Hypothalamus (tissue), 51 donors: Measurements from ENCODE around the gene THAP4.
"Not testable (repeated sequence)": the region's sequence is repeated elsewhere in the genome, so short reads cannot be mapped to it uniquely, and the experiment has no call there.

Source experiments
- DNase-seq, 51 donors: peaks; one replicate each; lab custom pipeline; 2025; lab: John Stamatoyannopoulos, UW

The THAP4 gene

GRCh38 chr2:241590496-241591455 is 46.2 kb downstream of the THAP4 start:
- not testable (repeated sequence) for DNase-seq

- DNase-seq: not testable (repeated sequence)
Measured at GRCh38 chr2:241589863-241590262, 47.1 kb downstream of the THAP4 start.

GRCh38 chr2:241586564-241587264 is 50.2 kb downstream of the THAP4 start:
- no peak for DNase-seq

- DNase-seq: peak in 10 of 51 donors; percentile 6 to 48 (median 26)
Measured at GRCh38 chr2:241584436-241584835, 52.5 kb downstream of the THAP4 start.

- no peak for DNase-seq
Measured at GRCh38 chr2:241582806-241583205, 54.2 kb downstream of the THAP4 start.

- DNase-seq: no peak
Measured at GRCh38 chr2:241582328-241582727, 54.6 kb downstream of the THAP4 start.

GRCh38 chr2:241579281-241579680 is 57.7 kb downstream of the THAP4 start:
- no peak for DNase-seq

- peak in 1 of 51 donors; percentile 5 for DNase-seq
Measured at GRCh38 chr2:241577413-241578122, 59.4 kb downstream of the THAP4 start.

- DNase-seq: no peak
Measured at GRCh38 chr2:241576293-241576654, 60.7 kb downstream of the THAP4 start.

- DNase-seq: no peak
Measured at GRCh38 chr2:241575624-241576292, 61.2 kb downstream of the THAP4 start.

GRCh38 chr2:241574911-241575623 is 61.9 kb downstream of the THAP4 start:
- DNase-seq: no peak

GRCh38 chr2:241573741-241574140 is 63.2 kb downstream of the THAP4 start:
- no peak for DNase-seq

- DNase-seq: not testable (repeated sequence)
Measured at GRCh38 chr2:241572915-241573651, 63.9 kb downstream of the THAP4 start.

GRCh38 chr2:241571821-241572620 is 64.9 kb downstream of the THAP4 start:
- no peak for DNase-seq

- no peak for DNase-seq
Measured at GRCh38 chr2:241570961-241571581, 65.9 kb downstream of the THAP4 start.

- DNase-seq: no peak
Measured at GRCh38 chr2:241569831-241570281, 67.1 kb downstream of the THAP4 start.

GRCh38 chr2:241568726-241569125 is 68.2 kb downstream of the THAP4 start:
- DNase-seq: no peak

- DNase-seq: no peak
Measured at GRCh38 chr2:241567776-241568175, 69.2 kb downstream of the THAP4 start.
